ENCODE measurements around the gene ACSL4.

DNA sequence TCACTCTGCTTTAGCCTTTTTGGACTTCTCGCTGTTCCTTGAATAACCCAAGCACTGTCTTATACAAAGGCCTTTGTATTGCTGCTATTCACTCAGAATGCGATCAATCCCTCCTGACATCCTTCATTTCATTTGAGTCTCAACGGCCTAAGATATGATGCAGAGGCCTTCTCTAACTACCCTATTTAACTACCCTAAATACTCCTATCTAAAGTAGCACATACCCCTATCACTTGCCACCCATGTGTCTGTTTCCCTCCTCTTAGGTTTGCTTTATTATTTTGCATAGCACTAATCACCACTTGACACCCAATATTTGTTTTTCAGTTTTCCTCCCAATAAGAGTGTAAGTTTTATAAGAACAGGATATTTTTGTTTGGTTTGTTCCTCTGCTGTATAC is 42.3 kb upstream of the ACSL4 start:
- TF ChIP-seq ARNTL (CRISPR knock-in tag; IDR thresholded peaks at IDR 0.05; ENCODE audit: borderline replicate concordance, low read depth) = no peak
- no peak for TF ChIP-seq ZFP30 (CRISPR knock-in tag; IDR thresholded peaks at IDR 0.05)
- TF ChIP-seq ISL1 (CRISPR knock-in tag; IDR thresholded peaks at IDR 0.05) = no peak
- TF ChIP-seq ZNF70 (CRISPR knock-in tag; IDR thresholded peaks at IDR 0.05) = no peak
- no peak for TF ChIP-seq CSDC2 (CRISPR knock-in tag; IDR thresholded peaks at IDR 0.05)
- TF ChIP-seq, protein P1, sequence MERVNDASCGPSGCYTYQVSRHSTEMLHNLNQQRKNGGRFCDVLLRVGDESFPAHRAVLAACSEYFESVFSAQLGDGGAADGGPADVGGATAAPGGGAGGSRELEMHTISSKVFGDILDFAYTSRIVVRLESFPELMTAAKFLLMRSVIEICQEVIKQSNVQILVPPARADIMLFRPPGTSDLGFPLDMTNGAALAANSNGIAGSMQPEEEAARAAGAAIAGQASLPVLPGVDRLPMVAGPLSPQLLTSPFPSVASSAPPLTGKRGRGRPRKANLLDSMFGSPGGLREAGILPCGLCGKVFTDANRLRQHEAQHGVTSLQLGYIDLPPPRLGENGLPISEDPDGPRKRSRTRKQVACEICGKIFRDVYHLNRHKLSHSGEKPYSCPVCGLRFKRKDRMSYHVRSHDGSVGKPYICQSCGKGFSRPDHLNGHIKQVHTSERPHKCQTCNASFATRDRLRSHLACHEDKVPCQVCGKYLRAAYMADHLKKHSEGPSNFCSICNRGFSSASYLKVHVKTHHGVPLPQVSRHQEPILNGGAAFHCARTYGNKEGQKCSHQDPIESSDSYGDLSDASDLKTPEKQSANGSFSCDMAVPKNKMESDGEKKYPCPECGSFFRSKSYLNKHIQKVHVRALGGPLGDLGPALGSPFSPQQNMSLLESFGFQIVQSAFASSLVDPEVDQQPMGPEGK (CRISPR knock-in tag; IDR thresholded peaks at IDR 0.05; ENCODE audit: borderline replicate concordance) = no peak
- TF ChIP-seq OSR1 (CRISPR knock-in tag; IDR thresholded peaks at IDR 0.05) = no peak
- TF ChIP-seq ZC3H10 (CRISPR knock-in tag; IDR thresholded peaks at IDR 0.05) = no peak
- no peak for TF ChIP-seq ZFP3 (CRISPR knock-in tag; IDR thresholded peaks at IDR 0.05)
- TF ChIP-seq TCF4 (CRISPR knock-in tag; IDR thresholded peaks at IDR 0.05; ENCODE audit: borderline replicate concordance) = no peak
- TF ChIP-seq RARB (CRISPR knock-in tag; IDR thresholded peaks at IDR 0.05) = no peak

Measured in SK-N-SH treated with all-trans-retinoic acid at 6 μM for 48 hours (cell line).